NCI-H2171 treated with DMSO at 0.1 percent for 48 hours (cell line): ENCODE measurements around the gene CBLN4.

Experiments
- DNase-seq: peaks from one replicate; lab custom pipeline; 2025; lab: John Stamatoyannopoulos, UW

CBLN4 gene

GRCh38 chr20:56005389-56005715 is at the start of gene CBLN4:
Gene CBLN4 (minus strand): TSS chr20:56005519. CDS start chr20:56004171, 1,348 bp downstream.
- no peak for DNase-seq

DNA sequence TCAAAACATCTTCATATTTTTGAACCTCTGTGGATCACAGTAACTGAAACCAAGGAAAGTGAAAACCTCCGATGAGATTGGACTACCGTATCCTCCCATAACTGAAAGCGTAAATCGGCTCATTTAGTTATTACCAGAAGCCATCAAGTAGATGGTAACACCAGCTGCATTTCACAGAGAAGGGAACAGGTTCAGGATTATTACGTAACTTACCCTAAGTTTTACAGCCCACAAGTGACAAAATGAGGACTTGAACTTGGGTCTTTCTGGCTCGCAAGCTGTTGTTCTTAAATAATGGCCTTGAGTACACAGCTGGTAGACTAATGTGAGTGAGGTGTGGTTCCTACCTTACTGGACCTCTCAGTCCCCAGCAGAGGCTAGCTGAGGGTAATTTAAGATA is 37.9 kb upstream of the CBLN4 start:
- no peak for DNase-seq

DNA sequence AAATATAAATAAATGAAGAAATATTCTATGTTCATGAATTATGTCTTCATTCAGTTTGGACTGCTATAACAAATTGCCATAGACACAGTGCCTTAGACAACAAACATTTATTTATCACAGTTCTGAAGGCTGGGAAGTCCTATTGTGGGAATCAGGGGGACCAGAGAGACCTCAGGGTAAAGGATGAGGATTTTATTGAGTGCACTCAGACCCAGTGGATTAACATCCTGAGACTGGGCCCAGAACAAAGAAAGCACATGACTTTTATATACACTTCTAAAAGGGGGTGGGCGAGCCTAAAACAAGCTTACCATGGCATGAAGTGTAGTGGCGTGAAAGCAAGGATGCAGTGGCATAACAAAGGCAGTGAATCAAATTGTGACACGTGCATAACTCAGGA is 26.9 kb upstream of the CBLN4 start:
- DNase-seq = no peak

DNA sequence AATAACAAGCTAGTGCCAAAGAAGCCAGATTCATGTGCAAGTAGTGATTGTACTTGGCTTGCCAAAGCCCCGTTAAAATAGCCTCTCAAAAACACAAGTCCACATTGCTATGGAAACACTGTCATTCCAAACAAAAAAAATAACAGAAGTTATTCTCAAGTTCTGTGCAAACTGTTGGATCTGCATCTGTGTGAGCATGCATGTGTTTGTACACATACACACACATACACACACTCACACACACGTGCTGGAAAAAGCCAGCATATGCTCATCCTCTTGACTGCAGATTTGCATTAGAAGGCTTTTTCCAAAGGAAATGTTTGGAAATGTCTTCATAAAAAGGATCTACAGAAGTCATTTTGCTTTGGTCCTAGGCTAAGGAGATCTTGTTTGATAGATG is 13.4 kb upstream of the CBLN4 start:
- DNase-seq = no peak

- DNase-seq = no peak
These were observed 12.9 kb upstream of the CBLN4 start for GRCh38 chr20:56018194-56018593.

GRCh38 chr20:56017560-56017959 is 12.2 kb upstream of the CBLN4 start:
- DNase-seq = no peak

GRCh38 chr20:56014998-56015397 is 9.7 kb upstream of the CBLN4 start:
- no peak for DNase-seq

- no peak for DNase-seq
These were observed 8.8 kb upstream of the CBLN4 start for GRCh38 chr20:56014151-56014550.

- DNase-seq = no peak
These were observed 519 bp downstream of the CBLN4 start for GRCh38 chr20:56004611-56005388.

GRCh38 chr20:56004007-56004406 is 1.3 kb downstream of the CBLN4 start:
- no peak for DNase-seq

- no peak for DNase-seq
These were observed 2.2 kb downstream of the CBLN4 start for GRCh38 chr20:56002908-56003800.

- DNase-seq = no peak
These were observed 3.4 kb downstream of the CBLN4 start for GRCh38 chr20:56001890-56002289.

GRCh38 chr20:56001106-56001785 is 4.1 kb downstream of the CBLN4 start:
- no peak for DNase-seq

GRCh38 chr20:55978550-55978949 is 26.8 kb downstream of the CBLN4 start:
- DNase-seq = no peak

DNA sequence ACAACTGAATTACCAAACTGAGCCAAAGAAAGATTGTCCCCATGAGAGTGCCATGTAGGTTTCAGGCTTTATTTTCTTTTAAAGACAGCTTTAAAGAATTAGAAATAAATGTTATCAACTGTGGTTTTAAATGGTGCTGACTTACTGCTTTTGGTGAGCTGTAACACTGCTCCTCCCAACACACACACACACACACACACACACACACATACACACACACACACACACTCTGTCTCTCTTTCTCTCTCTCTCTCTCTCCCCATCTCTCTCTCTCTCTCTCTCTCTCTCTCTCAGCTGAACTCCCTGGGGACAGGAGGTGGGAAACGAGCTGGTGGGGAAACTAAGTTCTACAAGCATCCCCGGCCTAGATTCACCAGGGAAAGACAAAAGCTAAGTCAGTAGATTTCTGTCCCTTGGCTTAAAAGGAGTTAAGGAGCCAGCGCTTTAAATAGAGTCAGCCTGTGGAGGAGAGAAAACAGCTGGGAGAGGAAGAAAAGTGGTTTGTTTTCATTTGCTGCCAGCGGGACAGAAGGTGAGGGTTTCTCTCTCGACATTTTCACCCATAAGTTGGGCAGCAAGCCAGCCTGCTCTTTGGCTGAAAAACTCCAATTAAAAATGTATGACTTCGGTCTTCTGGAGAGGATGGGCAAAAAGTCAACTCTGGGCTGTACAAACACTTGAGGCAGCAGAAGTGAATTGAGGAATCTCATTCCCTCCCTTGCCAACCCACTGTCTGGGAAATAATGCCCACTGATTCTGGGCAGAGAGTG is 27.4 kb downstream of the CBLN4 start:
- DNase-seq = peak; percentile 35

GRCh38 chr20:55974491-55975202 is 30.7 kb downstream of the CBLN4 start:
- no peak for DNase-seq

- no peak for DNase-seq
These were observed 40.5 kb downstream of the CBLN4 start for GRCh38 chr20:55964790-55965189.

- DNase-seq = no peak
These were observed 43.7 kb downstream of the CBLN4 start for GRCh38 chr20:55961376-55962330.

- DNase-seq = no peak
These were observed 52.1 kb downstream of the CBLN4 start for GRCh38 chr20:55953201-55953600.

DNA sequence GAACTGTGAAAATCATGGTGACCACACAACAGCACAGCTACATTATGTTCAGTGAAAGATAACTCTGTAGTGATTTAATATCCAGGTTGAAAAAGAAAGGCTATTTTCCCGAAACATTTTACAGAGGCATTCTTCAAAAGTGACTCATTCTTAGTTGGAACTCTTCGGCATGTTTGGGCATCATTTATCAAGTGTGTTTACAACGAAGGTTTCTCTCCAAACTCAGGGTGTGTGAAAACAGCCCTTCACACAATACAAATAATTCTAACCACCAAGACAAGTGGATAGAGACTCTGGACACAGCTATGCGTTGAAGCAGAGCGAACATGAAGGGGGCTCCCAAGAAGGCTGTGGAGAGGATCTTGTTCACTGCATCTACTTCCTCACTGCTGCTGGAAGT is 57.6 kb downstream of the CBLN4 start:
- no peak for DNase-seq
